ENCODE results near the gene ELF1.

Gene ELF1

GRCh38 chr13:40970803-40971202, 48.3 kb downstream of the ELF1 start:
- no peak for TF ChIP-seq ZFX (IDR thresholded peaks at IDR 0.05; ENCODE audit: borderline replicate concordance)
- TF ChIP-seq CTCF (IDR thresholded peaks at IDR 0.05): no peak
- peak overlapping the region; percentile 6; the same call in 1 of the 2 replicates for H3K27ac ChIP-seq

GRCh38 chr13:40969169-40969901, 49.8 kb downstream of the ELF1 start:
- H3K27ac ChIP-seq: no peak overlapping the region
- no peak for TF ChIP-seq CTCF (IDR thresholded peaks at IDR 0.05)
- no peak for TF ChIP-seq ZFX (IDR thresholded peaks at IDR 0.05; ENCODE audit: borderline replicate concordance)

GRCh38 chr13:40968416-40969000, 50.6 kb downstream of the ELF1 start:
- TF ChIP-seq ZFX (IDR thresholded peaks at IDR 0.05; ENCODE audit: borderline replicate concordance): no peak
- TF ChIP-seq CTCF (IDR thresholded peaks at IDR 0.05): no peak
- H3K27ac ChIP-seq: no peak overlapping the region

- TF ChIP-seq CTCF (IDR thresholded peaks at IDR 0.05) (no peak), ZFX (IDR thresholded peaks at IDR 0.05; ENCODE audit: borderline replicate concordance) (no peak)
- H3K27ac ChIP-seq: no peak overlapping the region
Measured at GRCh38 chr13:40966298-40966697, 52.8 kb downstream of the ELF1 start.

- H3K27ac ChIP-seq: no peak overlapping the region
- TF ChIP-seq ZFX (IDR thresholded peaks at IDR 0.05; ENCODE audit: borderline replicate concordance) (no peak), CTCF (IDR thresholded peaks at IDR 0.05) (no peak)
Measured at GRCh38 chr13:40963927-40964326, 55.2 kb downstream of the ELF1 start.

GRCh38 chr13:40961826-40962225, 57.3 kb downstream of the ELF1 start:
- no peak overlapping the region for H3K27ac ChIP-seq

More at GRCh38 chr13:40961826-40962225, 57.3 kb downstream of the ELF1 start:
- TF ChIP-seq ZFX (IDR thresholded peaks at IDR 0.05; ENCODE audit: borderline replicate concordance) (no peak), CTCF (IDR thresholded peaks at IDR 0.05) (no peak)
